T1000 (cell line): ENCODE measurements around the gene PSMB7.
A peak's percentile ranks its signal among the peaks of the same experiment; 100 is the strongest.

ENCODE experiments used
- DNase-seq: peaks from one replicate; lab custom pipeline; 2025; ENCODE audit warnings: mixed read lengths; lab: John Stamatoyannopoulos, UW

The PSMB7 gene

GRCh38 chr9:124327491-124327890 is 87.8 kb downstream of the PSMB7 start:
- no peak for DNase-seq

- no peak for DNase-seq
Measured at GRCh38 chr9:124326378-124326777, 88.9 kb downstream of the PSMB7 start.

- no peak for DNase-seq
Measured at GRCh38 chr9:124325816-124326215, 89.4 kb downstream of the PSMB7 start.

GRCh38 chr9:124323904-124324303 is 91.3 kb downstream of the PSMB7 start:
- no peak for DNase-seq

- no peak for DNase-seq
Measured at GRCh38 chr9:124322618-124323432, 92.4 kb downstream of the PSMB7 start.

- no peak for DNase-seq
Measured at GRCh38 chr9:124321935-124322334, 93.3 kb downstream of the PSMB7 start.

GRCh38 chr9:124321416-124321815 is 93.8 kb downstream of the PSMB7 start:
- DNase-seq, result no peak

- peak; percentile 40 for DNase-seq
Measured at GRCh38 chr9:124320062-124320973, 94.9 kb downstream of the PSMB7 start.

- no peak for DNase-seq
Measured at GRCh38 chr9:124315882-124316281, 99.4 kb downstream of the PSMB7 start.

- no peak for DNase-seq
Measured at GRCh38 chr9:124313940-124314339, 101.3 kb downstream of the PSMB7 start.

GRCh38 chr9:124312290-124313265 is 102.7 kb downstream of the PSMB7 start:
- DNase-seq, result no peak

GRCh38 chr9:124311283-124311682 is 104.0 kb downstream of the PSMB7 start:
- no peak for DNase-seq

- DNase-seq, result peak; percentile 79
Measured at GRCh38 chr9:124309667-124310084, 105.6 kb downstream of the PSMB7 start.

- DNase-seq, result no peak
Measured at GRCh38 chr9:124308606-124309491, 106.4 kb downstream of the PSMB7 start.

- no peak for DNase-seq
Measured at GRCh38 chr9:124307379-124308030, 107.7 kb downstream of the PSMB7 start.

GRCh38 chr9:124306098-124306735 is 109.0 kb downstream of the PSMB7 start:
- DNase-seq, result peak; percentile 45

- DNase-seq, result no peak
Measured at GRCh38 chr9:124304285-124304684, 111.0 kb downstream of the PSMB7 start.

- no peak for DNase-seq
Measured at GRCh38 chr9:124303762-124304161, 111.5 kb downstream of the PSMB7 start.
